Colonic mucosa (tissue), 4 donors: ENCODE measurements around the gene ARMH1. TPM values are rescaled to one million over a fixed set of nuclear protein-coding genes. Genes with fewer than 3 reads are reported as not detected.

ENCODE experiments used
- DNase-seq: peaks from one replicate; pipeline ENCODE4 v3.0.0-alpha.2; 2020
- H3K27ac ChIP-seq: fragments of 200-600 bp; one replicate; pipeline ENCODE4 v1.8.0; 2021
- H3K27me3 ChIP-seq: fragments of 200-600 bp; one replicate; pipeline ENCODE4 v1.8.0; 2021
- H3K36me3 ChIP-seq: fragments of 200-600 bp; one replicate; pipeline ENCODE4 v1.8.0; 2021
- H3K4me1 ChIP-seq: fragments of 200-600 bp; one replicate; pipeline ENCODE4 v1.8.0; 2021; ENCODE audit warnings: mild to moderate bottlenecking
- H3K4me3 ChIP-seq: fragments of 200-600 bp; one replicate; pipeline ENCODE4 v1.8.0; 2021
- H3K9ac ChIP-seq, 2 donors: one replicate each; pipeline ENCODE4 v1.7.0; 2013; ENCODE audit warnings: control low read depth in 2 of 2, low read depth in 2 of 2, low read length in 2 of 2
- H3K9me3 ChIP-seq: fragments of 200-600 bp; one replicate; pipeline ENCODE4 v1.8.0; 2021
- CTCF ChIP-seq: fragments of 200-600 bp; IDR thresholded peaks from one replicate; pipeline ENCODE4 v1.8.0; 2022; ENCODE audit warnings: antibody characterized with exemption, mild to moderate bottlenecking
- intact Hi-C: fragments of 100-400 bp; cut with DNase I; formaldehyde crosslinking; loops from one replicate; pipeline ENCODE4 v1.14.1; 2022
- total RNA-seq, 2 donors: library from RNA; stranded (reverse); fragmentation: NEBNext Ultra II Directional in 1 of 2; extraction: Animal tissue kit (Norgen Biotek cat#: 25700) in 1 of 2; gene quantifications; one replicate each; pipeline ENCODE4 v1.2.1, GENCODE V29; 2021
- donor health status: healthy.
- donor health status: DM: no; HTN: no; CAD: no.
- donor health status: DM: no; HTN: no; CAD: no.

Gene ARMH1
- total RNA-seq, 2 donors from 2014 or later: 1.3 to 5.1 TPM

- Histone ChIP-seq H3K27ac (no peak overlapping the region), H3K9ac (no peak overlapping the region), H3K9me3 (no peaks in the 10 kb centered on the region), H3K4me3 (no peak overlapping the region), H3K27me3 (no peaks in the 10 kb centered on the region), H3K36me3 (no peaks in the 10 kb centered on the region), H3K4me1 (peaks cover 7% of the 10 kb centered on the region)
- no peak for DNase-seq
- intact Hi-C loops: no loop called here
- no peak for TF ChIP-seq CTCF
Measured at GRCh38 chr1:44678626-44679025, 4.1 kb downstream of the ARMH1 start.

- no peak for DNase-seq
- H3K9me3 ChIP-seq: no peaks in the 10 kb centered on the region
- H3K9ac ChIP-seq: no peak overlapping the region
- no peak overlapping the region for H3K4me3 ChIP-seq
- H3K4me1 ChIP-seq: peaks cover 7% of the 10 kb centered on the region
- intact Hi-C loops: no loop called here
- no peaks in the 10 kb centered on the region for H3K36me3 ChIP-seq
- H3K27me3 ChIP-seq: no peaks in the 10 kb centered on the region
- TF ChIP-seq CTCF: no peak
- no peak overlapping the region for H3K27ac ChIP-seq
Measured at GRCh38 chr1:44679468-44679867, 5.0 kb downstream of the ARMH1 start.

GRCh38 chr1:44681905-44682882, 7.7 kb downstream of the ARMH1 start:
- no peak overlapping the region for H3K27ac ChIP-seq
- H3K9me3 ChIP-seq: no peaks in the 10 kb centered on the region
- no peaks in the 10 kb centered on the region for H3K36me3 ChIP-seq
- H3K4me3 ChIP-seq: no peak overlapping the region
- H3K9ac ChIP-seq: no peak overlapping the region
- TF ChIP-seq CTCF: no peak
- no peaks in the 10 kb centered on the region for H3K27me3 ChIP-seq
- no peak for DNase-seq
- intact Hi-C loops: no loop called here
- no peaks in the 10 kb centered on the region for H3K4me1 ChIP-seq

GRCh38 chr1:44682883-44683265, 8.4 kb downstream of the ARMH1 start:
- no peaks in the 10 kb centered on the region for H3K36me3 ChIP-seq
- no peak overlapping the region for H3K4me3 ChIP-seq

GRCh38 chr1:44684525-44684924, 10.0 kb downstream of the ARMH1 start:
- H3K9ac ChIP-seq: no peak overlapping the region
- no peaks in the 10 kb centered on the region for H3K4me1 ChIP-seq
- H3K36me3 ChIP-seq: no peaks in the 10 kb centered on the region
- no peak for DNase-seq
- H3K4me3 ChIP-seq: no peak overlapping the region
- no peak for TF ChIP-seq CTCF
- no peak overlapping the region for H3K27ac ChIP-seq
- intact Hi-C loops: no loop called here
- H3K9me3 ChIP-seq: no peaks in the 10 kb centered on the region
- H3K27me3 ChIP-seq: no peaks in the 10 kb centered on the region

More at GRCh38 chr1:44682883-44683265, 8.4 kb downstream of the ARMH1 start:
- intact Hi-C loops: no loop called here
- Histone ChIP-seq H3K27ac (no peak overlapping the region), H3K4me1 (no peaks in the 10 kb centered on the region), H3K9ac (no peak overlapping the region), H3K27me3 (no peaks in the 10 kb centered on the region), H3K9me3 (no peaks in the 10 kb centered on the region)
- no peak for TF ChIP-seq CTCF
- DNase-seq: no peak
